NCI-H446 (cell line): ENCODE data around the gene CNTFR.

Source experiments
- DNase-seq, 2 experiments: peaks; one replicate each; lab custom pipeline; 2025; lab: John Stamatoyannopoulos, UW

CNTFR gene

GRCh38 chr9:34620061-34620994 is 30.8 kb upstream of the CNTFR start, which contains the start of gene DCTN3:
TSS of gene DCTN3 (minus strand) at chr9:34620495. CDS start at chr9:34620464, 31 bp downstream.
- peak; percentile 93 to 98 for DNase-seq

- no peak for DNase-seq
These were observed 25.6 kb upstream of the CNTFR start for GRCh38 chr9:34615132-34615531.

GRCh38 chr9:34612788-34613390 is 23.4 kb upstream of the CNTFR start:
- peak; percentile 68 to 89 for DNase-seq

- DNase-seq = peak; percentile 86 to 94
These were observed 22.6 kb upstream of the CNTFR start, which contains the start of gene RPP25L for GRCh38 chr9:34611811-34612787. TSS of gene RPP25L (minus strand) at chr9:34612097. CDS start at chr9:34611296, 801 bp downstream.

GRCh38 chr9:34611251-34611810 is 21.8 kb upstream of the CNTFR start:
- DNase-seq = no peak

- DNase-seq = no peak
These were observed 21.1 kb upstream of the CNTFR start for GRCh38 chr9:34610434-34611206.

GRCh38 chr9:34607331-34607730 is 17.8 kb upstream of the CNTFR start:
- DNase-seq = no peak

GRCh38 chr9:34606905-34607304 is 17.4 kb upstream of the CNTFR start:
- DNase-seq = no peak

GRCh38 chr9:34606190-34606589 is 16.7 kb upstream of the CNTFR start:
- no peak for DNase-seq

GRCh38 chr9:34603610-34604231 is 14.2 kb upstream of the CNTFR start:
- peak; percentile 69 to 89 for DNase-seq

GRCh38 chr9:34601937-34602573 is 12.5 kb upstream of the CNTFR start:
- DNase-seq = no peak

GRCh38 chr9:34600908-34601307 is 11.4 kb upstream of the CNTFR start:
- DNase-seq = no peak

GRCh38 chr9:34599546-34599945 is 10.0 kb upstream of the CNTFR start:
- DNase-seq = no peak

GRCh38 chr9:34594177-34594576 is 4.7 kb upstream of the CNTFR start:
- no peak for DNase-seq

- peak; percentile 16 to 58 for DNase-seq
These were observed 3.5 kb upstream of the CNTFR start for GRCh38 chr9:34592895-34593601.

GRCh38 chr9:34591917-34592866 is 2.7 kb upstream of the CNTFR start:
- no peak for DNase-seq

GRCh38 chr9:34591248-34591916 is 1.9 kb upstream of the CNTFR start:
- DNase-seq = peak; percentile 47 to 78
